Loucy (cell line): ENCODE measurements around the gene SLC6A13.

ENCODE experiments used
- CTCF ChIP-seq: fragments of 200-600 bp; sonication (generic); conservative IDR thresholded peaks from 2 replicates; pipeline ENCODE4 v1.5.1; 2014; ENCODE audit warnings: mild to moderate bottlenecking, antibody characterized with exemption, low read length
- EZH2phosphoT487 ChIP-seq: fragments of 200-600 bp; IDR thresholded peaks from 2 replicates; pipeline ENCODE4 v1.6.1; 2018; ENCODE audit warnings: antibody characterized with exemption, mild to moderate bottlenecking, moderate library complexity, borderline replicate concordance

- no peak for TF ChIP-seq EZH2phosphoT487
- no peak for TF ChIP-seq CTCF
These were observed 58.4 kb downstream of the SLC6A13 start for GRCh38 chr12:204261-204678.
